Midbrain (tissue), 1 donor: ENCODE data around the gene SPTBN1.
"Not testable (repeated sequence)": the region's sequence is repeated elsewhere in the genome, so short reads cannot be mapped to it uniquely, and the experiment has no call there.

ENCODE experiments used
- DNase-seq: peaks from one replicate; lab custom pipeline; 2025; lab: John Stamatoyannopoulos, UW

SPTBN1 gene

DNA sequence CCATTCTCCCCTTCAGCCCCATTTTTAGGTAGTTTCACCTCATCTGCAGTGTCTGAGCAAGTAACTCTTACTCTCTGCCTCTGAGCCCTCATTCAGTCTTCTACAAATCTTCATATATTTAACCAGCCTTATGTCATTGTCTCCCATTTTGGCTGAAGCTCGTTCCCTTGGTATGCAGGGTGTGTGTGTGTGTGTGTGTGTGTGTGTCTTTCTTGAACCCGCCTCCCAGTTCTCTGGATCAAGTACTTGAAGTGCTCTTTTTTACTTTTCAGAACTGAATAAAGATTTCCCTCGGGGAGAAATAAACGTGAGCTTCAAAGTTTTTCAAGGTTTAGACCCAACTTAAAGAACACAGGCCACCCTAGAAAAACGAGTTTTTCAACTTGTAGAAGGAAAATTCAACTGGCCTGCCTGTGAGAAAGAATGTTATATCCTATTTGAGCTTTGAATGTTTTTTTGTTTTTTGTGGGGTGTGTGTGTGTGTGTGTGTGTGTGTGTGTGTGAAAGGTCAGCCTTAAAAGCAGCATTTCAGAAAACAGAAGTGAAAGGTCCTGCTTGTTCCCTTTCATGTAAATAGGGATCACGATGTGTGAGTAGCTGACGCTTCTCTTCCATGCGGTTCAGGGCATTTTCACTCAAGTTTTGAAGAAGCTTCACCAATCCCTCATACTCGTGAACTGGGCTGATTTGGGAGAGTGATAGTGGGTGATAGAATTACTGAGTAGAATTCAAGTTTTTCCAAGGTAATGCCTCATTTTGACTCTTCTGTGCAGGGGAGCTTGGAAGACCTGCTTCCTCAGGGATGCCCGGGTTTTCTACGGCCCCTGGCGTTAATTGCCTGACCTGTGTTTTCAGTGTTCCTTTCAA lies 216.7 kb downstream of the SPTBN1 start:
- peak; percentile 42 for DNase-seq

DNA sequence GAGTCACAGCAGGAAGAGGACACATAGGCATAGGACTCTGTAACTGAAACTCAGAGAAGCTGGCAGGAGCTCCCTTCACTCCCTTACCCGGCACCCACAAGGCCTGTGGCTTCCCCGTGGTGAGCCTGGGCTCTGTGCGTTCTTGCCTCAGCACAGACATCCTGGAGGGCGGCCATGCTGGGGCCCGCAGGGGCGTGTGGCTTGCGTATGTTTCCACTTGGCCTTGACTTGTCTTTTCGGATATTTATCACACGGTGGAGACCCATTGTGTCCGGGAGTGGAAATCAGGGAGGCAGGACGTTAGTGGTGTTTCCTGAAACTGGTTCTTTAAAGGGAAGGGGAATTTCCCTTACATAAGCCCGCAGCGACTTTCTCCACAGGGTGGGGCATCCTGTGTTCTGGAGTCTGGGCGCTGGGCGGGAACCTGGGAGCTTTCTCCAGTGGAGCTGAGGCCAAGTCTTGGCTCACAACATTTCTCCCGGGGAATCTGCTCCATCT lies 217.4 kb downstream of the SPTBN1 start:
- DNase-seq, result no peak

DNA sequence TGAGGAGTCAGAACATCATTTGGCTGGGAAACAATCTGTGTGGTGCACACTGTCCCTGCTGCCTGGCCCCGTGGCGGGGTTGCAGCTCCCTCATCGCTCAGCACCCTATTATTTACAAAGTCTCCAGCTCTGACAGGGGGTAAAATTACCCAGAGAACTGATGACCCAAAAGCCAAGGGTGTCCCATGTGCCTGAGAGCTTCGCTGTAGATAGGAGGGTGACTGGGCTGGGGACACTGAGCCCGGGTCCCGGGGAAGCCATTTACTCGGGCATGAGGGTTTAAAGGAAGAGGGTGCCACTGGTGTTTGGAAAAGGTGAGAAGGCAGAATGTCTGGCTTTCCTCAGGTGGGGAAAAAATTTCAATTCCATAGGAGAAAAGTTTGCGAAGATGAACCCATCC lies 219.2 kb downstream of the SPTBN1 start:
- no peak for DNase-seq

DNA sequence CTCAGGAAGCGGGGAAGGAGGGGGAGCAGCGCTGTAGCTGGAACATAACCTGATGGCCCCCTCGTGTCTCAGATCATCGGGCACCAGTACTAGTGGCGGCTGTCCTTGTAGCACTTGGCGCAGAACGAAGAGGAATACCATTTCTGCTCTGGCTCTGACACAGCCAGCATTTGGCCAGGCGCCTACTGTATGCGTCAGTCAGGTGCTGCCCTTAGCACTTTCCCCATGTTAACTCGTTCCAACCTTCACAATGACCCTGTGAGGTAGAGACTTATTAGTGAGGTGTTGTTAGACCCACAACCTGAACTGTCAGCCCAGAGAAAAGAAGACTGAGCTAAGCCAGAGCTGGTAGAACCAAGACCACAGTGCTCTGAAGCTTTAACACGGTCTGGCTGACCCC lies 219.6 kb downstream of the SPTBN1 start:
- DNase-seq, result no peak

DNA sequence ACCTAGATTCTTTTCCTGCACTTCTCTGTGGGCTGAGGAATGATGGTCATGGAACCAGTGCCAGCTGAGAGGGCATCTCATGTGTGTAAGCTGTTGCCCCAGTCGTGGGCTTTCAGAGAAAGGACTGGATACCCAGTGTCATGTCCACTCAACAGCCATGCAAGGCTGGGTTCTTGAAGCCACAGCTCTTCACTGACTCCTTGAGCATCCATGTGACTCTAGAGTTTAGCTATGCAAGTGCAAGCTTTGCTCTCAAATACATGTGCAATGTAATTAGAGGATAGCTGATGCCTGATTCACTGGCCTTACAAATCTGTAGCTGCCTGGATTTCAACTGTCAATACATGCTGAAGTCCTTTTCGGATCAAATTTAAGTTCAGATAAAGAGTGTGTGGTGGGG lies 220.5 kb downstream of the SPTBN1 start:
- no peak for DNase-seq

DNA sequence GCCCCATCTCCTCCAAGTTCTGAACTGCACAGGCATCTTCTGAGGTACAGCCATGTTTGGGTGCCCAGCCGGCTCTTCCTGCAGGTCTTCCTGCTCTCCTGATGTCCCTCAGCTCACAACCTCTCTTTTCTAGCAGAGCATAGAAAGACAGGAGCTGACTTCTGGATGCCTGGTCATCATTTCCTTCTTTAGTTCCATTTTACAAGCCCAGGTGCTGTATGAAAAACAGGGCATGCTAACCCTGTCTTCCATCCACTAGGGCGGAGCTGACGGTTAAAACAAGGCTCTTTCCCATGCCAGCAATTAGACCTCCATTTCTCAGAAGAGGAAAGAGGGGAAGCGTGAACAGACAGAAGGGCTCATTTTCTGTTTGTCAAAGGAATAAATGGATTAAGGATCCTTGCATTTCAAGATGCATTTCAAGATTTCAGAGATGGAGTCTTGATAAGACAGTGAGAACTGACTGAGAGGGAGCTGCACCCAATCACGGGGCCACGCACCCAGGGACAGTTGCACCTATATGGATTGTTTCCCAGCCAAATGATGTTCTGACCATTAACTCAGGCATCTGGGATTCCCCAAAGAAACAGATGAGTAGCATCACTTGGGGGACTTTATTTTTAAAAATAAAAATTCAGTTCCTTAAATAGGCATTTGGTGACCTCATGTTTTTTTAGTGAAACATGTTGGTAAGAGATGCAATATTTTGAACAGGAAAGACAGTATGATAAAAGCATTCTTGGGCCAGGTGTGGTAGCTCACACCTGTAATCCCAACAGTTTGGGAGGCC lies 221.5 kb downstream of the SPTBN1 start:
- no peak for DNase-seq

DNA sequence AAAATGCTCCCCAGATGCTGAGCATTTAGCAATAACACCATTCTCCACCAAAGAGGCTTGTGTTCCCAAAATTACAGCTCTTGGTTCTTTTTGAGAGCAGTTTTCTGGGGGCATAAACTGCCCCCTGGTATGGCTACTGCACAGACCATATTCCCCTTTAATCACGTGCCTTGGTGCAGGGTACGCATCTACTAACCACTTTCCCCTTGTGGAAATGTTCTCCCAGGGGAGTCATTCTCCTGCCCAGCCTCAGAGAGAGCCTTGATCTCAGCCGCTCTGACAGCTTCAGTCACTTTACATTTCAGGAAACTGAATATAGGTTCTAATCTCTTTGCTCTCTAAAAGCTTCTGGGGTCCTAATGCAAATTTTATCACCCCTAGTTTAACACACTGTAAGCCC lies 222.6 kb downstream of the SPTBN1 start:
- DNase-seq, result no peak

DNA sequence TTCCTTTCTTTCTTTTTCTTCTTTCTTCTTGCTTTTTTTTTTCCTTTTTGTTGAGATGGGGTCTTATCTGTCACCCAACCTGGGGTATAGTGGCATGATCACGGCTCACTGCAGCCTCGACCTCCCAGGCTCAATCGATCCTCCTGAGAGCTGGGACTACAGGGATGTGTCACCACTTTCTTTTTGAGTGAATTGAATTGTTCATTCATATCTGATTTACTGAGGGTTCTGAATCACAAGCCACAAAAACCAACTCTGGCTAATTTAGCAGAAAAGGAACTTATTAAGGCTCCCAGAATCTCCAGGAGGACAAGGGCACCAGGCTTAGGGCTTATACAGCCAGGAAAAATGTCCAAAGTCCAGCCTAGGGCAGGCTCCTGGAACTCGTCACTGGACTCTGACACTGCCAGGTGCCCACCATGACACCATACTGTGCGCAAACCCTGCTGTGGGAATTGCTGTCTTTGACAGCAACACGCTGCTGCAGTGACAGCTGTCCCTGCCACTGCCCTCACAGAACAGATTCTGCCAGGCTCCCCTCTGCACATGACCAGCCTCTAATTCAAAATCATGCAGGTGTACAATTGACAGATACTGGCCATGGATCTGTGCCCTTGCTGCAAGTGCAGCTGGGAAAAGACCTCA lies 224.4 kb downstream of the SPTBN1 start:
- no peak for DNase-seq

DNA sequence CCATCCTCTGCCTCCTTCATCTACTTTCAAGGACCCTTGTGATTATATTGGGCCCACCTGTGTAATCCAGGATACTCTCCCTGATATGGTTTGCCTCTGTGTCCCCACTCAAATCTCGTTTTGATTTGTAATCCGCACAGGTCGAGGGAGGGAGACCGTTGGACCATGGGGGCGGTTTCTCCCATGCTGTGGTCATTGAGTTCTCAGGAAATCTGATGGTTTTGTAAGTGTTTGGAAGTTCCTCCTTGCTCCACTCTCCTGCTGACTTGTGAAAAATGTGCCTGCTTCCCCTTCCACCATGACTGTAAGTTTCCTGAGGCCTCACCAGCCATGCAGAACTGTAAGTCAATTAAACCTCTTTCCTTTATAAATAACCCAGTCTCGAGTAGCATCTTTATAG lies 225.3 kb downstream of the SPTBN1 start:
- no peak for DNase-seq

DNA sequence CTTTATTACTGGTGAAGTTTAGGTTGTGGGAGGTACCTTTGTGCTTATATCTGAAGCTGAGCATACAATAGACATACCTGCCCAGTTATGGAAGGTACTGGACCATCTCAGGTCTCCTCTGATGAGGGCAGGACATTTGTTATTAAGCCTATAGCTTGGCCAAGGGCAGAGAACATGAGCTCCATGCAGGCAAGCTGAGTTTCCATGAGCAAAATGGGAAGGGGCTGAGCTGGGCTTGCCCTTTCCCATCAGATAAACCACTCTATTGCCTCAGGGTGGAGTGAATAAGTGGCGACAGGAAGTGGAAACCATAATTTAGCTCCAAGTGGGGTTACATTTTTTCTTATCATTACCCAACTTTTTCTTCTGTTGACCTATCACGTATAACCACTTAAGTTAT lies 227.5 kb downstream of the SPTBN1 start:
- no peak for DNase-seq

DNA sequence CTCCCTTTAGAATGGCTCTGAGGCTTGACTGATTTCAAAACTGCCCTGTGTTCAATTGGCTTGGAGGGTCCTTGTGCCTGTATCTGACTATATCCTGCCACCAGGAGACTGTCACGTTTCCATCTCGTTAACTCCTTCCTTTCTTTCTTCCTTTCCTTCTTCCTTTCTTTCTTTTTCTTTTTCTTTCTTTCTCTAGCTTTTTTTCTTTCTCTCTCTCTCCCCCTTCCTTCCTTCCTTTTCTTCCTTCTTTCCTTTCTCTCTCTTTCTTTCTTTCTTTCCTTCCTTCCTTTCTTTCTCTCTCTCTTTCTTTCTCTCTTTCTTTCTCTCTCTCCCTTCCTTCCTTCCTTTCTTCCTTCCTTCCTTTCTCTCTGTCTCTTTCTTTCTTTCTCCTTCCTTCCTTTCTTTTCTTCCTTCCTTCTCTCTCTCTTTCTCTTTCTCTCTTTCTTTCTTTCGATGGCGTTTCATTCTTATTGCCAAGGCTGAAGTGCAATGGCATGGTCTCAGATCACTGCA lies 229.2 kb downstream of the SPTBN1 start:
- DNase-seq, result no peak

DNA sequence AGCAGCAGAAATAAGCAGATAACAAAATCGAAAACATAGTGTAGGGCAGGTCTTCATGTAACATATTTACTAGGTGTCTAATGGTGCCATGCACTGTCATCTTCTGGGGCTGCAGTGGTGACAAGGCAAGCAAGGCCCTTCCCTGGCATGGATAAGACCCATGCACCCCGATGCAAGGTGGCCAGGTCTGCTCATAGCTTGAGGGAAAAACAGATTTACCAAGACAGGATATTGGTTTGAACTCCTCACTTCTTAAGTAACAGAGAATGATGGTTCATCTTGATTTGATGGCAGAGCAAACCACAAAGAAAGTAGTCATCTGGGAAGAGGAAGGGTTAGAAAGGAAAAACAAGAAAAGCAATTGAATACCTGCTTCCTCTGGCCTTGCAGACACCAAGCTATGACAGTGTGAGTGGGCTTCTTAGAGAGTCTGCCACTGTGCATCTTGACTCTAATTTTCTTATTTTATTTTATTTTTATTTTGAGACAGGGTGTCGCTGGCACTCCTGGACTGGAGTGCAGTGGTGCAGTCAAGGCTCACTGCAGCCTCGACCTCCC lies 231.5 kb downstream of the SPTBN1 start:
- no peak for DNase-seq

DNA sequence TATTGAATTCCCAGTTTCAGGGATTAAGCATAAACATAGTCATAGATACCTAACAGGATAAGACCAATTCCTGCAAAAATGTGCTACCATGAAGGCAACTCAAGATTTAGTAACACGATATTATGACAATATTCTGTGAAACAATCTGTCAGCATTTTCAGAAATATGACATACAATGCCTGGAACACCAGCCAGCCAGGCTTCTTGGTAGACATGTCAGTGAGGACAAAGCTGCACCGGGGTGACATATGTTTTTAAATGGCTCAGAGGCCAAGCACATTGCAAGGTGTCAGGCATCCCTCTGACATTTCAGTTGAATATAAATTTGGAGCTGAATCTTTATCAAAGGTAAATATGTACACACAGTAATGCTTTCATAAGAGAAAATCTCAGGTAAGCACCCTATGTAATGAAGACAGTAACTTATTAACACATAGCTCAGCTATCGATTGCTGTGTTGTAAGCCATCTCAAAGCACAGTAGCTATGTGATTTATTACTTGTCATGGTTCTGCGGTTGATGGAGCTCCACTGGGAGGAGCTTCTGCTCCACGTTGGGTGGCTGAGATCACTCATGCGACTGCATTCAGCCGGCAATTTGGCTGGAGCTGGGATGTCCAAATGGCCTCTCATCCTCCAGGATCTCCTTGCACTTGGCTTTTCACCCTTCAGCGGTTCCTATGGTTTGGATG lies 235.5 kb downstream of the SPTBN1 start:
- DNase-seq, result no peak

DNA sequence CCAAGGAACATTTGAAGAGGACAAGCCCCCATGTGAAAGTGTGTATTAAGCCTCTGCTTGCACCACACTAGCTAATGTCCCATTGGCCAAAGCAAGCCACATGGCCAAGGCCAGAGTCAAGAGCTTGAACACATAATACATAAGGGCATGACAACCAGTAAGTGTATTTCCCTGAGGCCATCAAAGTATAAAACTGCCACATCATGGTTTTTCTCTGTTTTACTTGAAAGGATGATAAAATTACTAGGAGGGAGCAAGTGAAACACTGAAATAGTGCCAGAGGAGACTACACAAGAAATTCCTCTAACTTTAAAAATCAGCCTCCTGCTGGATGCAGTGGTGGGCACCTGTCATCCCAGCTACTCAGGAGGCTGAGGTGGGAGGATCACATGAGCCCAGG lies 236.4 kb downstream of the SPTBN1 start:
- DNase-seq, result no peak

DNA sequence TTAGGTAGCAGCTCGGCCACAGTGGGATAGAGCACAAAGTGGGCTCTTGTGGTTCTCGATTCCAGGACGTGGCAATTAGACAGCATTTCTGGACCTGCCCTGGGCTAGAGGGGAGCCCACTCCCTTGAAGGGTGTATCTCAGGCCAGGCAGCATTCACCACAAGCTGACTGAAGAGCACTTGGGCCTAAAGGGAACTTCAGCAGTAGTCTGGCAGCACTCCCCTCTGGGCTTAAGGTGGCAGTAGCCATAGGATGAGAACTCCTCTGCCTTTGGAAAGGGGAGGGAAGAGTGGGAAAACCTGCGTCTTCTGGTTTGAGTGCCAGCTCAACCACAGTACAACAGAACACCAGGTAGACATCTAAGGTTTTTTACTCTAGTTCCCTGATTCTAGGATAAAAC lies 239.3 kb downstream of the SPTBN1 start:
- DNase-seq, result no peak

DNA sequence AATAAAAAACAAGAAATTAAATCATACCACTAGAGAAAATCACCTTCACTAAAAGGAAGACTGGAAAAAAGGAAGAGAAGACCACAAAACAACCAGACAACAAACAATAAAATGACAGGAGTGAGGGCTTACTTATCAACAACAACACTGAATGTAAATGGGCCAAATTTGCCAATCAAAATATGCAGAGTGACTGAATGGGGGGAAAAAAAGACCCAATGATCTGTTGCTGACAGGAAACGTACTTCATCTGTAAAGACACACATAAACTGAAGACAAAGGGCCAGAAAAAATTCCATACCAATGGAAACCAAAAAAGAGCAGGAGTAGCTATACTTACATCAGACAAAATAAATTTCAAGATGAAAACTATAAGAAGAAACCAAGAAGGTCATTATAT lies 241.8 kb downstream of the SPTBN1 start:
- DNase-seq, result no peak

DNA sequence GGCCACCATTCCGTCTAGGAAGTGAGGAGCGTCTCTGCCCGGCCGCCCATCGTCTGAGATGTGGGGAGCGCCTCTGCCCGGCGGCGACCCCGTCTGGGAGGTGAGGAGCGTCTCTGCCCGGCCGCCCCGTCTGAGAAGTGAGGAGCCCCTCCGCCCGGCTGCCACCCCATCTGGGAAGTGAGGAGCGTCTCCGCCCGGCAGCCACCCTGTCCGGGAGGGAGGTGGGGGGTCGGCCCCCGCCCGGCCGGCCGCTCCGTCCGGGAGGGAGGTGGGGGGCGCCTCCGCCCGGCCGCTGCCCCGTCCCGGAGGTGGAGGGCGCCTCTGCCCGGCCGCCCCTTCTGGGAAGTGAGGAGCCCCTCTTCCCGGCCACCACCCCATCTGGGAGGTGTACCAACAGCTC lies 242.8 kb downstream of the SPTBN1 start:
- DNase-seq, result not testable (repeated sequence)

DNA sequence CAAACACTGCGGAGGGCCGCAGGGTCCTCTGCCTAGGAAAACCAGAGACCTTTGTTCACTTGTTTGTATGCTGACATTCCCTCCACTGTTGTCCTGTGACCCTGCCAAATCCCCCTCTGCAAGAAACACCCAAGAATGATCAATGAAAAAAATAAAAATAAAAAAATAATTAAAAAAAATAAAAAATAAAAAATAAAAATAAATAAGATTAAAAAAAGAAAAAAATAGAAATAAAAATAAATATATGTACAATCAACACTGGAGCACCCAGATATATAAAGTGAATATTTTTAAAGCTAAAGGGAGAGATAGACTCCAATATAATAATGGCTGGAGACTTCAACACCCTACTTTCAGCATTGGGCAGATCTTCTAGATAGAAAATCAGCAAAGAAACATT lies 243.5 kb downstream of the SPTBN1 start:
- no peak for DNase-seq

DNA sequence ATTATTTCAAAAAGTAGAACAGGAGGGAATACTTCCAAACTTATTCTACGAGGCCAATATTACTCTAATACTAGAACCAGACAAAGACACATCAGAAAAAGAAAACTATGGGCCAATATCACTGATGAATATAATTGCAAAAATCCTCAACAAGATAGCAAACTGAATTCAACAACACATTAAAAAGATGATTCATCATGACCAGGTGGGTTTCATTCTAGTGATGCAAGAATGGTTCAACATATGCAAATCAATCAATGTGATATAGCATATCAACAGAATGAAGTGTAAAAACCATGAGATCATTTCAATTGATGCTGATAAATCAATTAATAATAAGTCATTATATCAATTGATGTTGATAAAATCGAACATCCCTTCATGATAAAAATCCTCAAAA lies 244.9 kb downstream of the SPTBN1 start:
- DNase-seq, result no peak

DNA sequence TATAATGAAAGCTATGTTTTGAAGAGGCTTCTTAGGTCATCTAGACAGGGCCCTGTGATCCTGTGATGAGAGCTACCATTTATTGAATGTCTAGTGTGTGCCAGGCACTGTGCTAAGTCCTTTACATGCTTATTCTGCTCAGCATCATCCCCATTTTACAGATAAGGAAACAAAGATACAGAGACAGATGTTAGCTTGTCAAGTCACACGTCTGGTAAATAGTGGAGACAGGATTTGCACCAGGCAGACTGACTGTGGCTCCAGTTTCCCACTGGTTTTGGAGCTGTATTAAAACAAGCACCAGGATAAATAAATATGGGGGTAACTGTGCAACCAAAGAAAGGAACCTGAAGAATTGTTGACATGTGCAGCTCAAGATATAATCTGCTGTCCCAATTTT lies 248.1 kb downstream of the SPTBN1 start:
- DNase-seq, result no peak
